Fibroblast of skin of right biceps (primary cell): ENCODE data around the gene FREM2.

ENCODE experiments used
- DNase-seq: peaks from one replicate; pipeline ENCODE4 v3.0.0-alpha.2; 2013

The FREM2 gene

GRCh38 chr13:38908574-38908973 lies 221.7 kb downstream of the FREM2 start:
- DNase-seq = no peak

GRCh38 chr13:38914070-38914469 lies 227.2 kb downstream of the FREM2 start:
- no peak for DNase-seq

GRCh38 chr13:38921081-38921480 lies 234.2 kb downstream of the FREM2 start:
- no peak for DNase-seq

GRCh38 chr13:38922170-38922569 lies 235.3 kb downstream of the FREM2 start:
- DNase-seq = no peak

- no peak for DNase-seq
These were observed 246.9 kb downstream of the FREM2 start for GRCh38 chr13:38933786-38934185.
